ENCODE results near the gene CDC6.

Gene CDC6

DNA sequence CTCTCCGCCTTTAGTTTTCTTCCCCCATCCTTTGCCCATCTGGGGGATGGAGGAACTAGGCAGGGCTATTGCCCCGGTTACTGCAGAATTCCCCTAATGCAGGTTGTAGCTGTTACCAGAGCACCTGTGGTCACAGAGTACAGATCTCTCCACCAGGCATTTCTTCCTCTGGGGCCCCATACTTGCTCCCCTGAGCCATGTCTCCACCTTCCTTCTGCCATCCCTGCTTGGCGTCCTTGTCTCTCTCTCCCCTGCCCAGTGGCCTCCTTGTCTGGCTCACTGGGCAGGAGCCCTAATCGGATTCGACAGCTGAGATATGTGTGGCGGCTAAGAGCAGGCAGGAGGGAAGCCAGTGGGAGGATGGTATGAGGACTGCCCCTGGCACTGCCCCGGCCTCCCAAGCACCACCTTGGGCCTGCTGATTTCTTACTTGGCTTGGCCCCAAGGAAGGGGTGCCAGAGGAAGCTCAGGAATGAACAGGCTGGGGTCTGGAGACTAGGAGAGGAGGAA, 23.3 kb downstream of the CDC6 start:
- Histone ChIP-seq H3K4me3 (ENCODE audit: low read depth, low read length) (no peak overlapping the region), H3K36me3 (replicated peaks) (no peaks in the 10 kb centered on the region), H3K27me3 (replicated peaks) (no peaks in the 10 kb centered on the region), H3K27ac (no peak overlapping the region)
- TF ChIP-seq, protein P1, sequence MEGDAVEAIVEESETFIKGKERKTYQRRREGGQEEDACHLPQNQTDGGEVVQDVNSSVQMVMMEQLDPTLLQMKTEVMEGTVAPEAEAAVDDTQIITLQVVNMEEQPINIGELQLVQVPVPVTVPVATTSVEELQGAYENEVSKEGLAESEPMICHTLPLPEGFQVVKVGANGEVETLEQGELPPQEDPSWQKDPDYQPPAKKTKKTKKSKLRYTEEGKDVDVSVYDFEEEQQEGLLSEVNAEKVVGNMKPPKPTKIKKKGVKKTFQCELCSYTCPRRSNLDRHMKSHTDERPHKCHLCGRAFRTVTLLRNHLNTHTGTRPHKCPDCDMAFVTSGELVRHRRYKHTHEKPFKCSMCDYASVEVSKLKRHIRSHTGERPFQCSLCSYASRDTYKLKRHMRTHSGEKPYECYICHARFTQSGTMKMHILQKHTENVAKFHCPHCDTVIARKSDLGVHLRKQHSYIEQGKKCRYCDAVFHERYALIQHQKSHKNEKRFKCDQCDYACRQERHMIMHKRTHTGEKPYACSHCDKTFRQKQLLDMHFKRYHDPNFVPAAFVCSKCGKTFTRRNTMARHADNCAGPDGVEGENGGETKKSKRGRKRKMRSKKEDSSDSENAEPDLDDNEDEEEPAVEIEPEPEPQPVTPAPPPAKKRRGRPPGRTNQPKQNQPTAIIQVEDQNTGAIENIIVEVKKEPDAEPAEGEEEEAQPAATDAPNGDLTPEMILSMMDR (IDR thresholded peaks at IDR 0.05; ENCODE audit: low read depth, low read length, missing control alignments): no peak
- in situ Hi-C loops (cut with HindIII; ENCODE audit: low pct_ligation_motif_present, low sequenced_read_pairs): loop anchor here (25.0 kb wide), 1 partner anchor 226 kb away; no protein-coding TSS in a partner anchor
- DNase-seq: no peak

DNA sequence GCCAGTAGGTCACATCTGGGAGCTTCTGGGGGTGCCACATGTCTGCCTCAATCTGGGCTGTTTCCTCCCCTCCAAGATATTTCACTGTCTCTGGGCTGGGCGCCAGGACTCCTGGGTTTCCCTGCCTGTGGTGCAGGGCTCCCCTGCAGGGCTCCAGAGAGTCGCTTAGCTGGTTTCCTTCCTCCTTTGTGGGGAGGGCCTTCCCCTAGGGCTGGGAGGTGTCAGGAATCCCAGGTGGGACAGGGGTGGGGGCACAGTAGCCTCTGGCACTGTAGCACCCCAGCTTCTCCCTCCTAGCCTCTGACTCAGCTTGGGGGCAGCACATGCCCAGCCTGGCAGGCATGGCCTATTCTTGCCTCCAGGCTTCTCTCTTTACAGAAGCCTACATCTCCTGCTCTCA, 23.9 kb downstream of the CDC6 start:
- in situ Hi-C loops (cut with HindIII; ENCODE audit: low pct_ligation_motif_present, low sequenced_read_pairs): loop anchor here (25.0 kb wide), 1 partner anchor 226 kb away; no protein-coding TSS in a partner anchor
- H3K27me3 ChIP-seq (replicated peaks): no peaks in the 10 kb centered on the region
- no peak overlapping the region for H3K4me3 ChIP-seq (ENCODE audit: low read depth, low read length)
- TF ChIP-seq, protein P1 (IDR thresholded peaks at IDR 0.05; ENCODE audit: low read depth, low read length, missing control alignments): no peak
- DNase-seq: no peak
- no peak overlapping the region for H3K27ac ChIP-seq
- H3K36me3 ChIP-seq (replicated peaks): no peaks in the 10 kb centered on the region

GRCh38 chr17:40312131-40312731, 24.6 kb downstream of the CDC6 start:
- Histone ChIP-seq H3K27ac (no peak overlapping the region), H3K4me3 (ENCODE audit: low read depth, low read length) (no peak overlapping the region), H3K27me3 (replicated peaks) (no peaks in the 10 kb centered on the region), H3K36me3 (replicated peaks) (no peaks in the 10 kb centered on the region)
- in situ Hi-C loops (cut with HindIII; ENCODE audit: low pct_ligation_motif_present, low sequenced_read_pairs): loop anchor here (25.0 kb wide), 1 partner anchor 225 kb away; no protein-coding TSS in a partner anchor
- TF ChIP-seq, protein P1 (IDR thresholded peaks at IDR 0.05; ENCODE audit: low read depth, low read length, missing control alignments): no peak
- DNase-seq: no peak

GRCh38 chr17:40312893-40313667, 25.4 kb downstream of the CDC6 start:
- Histone ChIP-seq H3K4me3 (ENCODE audit: low read depth, low read length) (no peak overlapping the region), H3K36me3 (replicated peaks) (no peaks in the 10 kb centered on the region), H3K27ac (no peak overlapping the region), H3K27me3 (replicated peaks) (no peaks in the 10 kb centered on the region)
- TF ChIP-seq, protein P1 (IDR thresholded peaks at IDR 0.05; ENCODE audit: low read depth, low read length, missing control alignments): no peak
- no peak for DNase-seq
- in situ Hi-C loops (cut with HindIII; ENCODE audit: low pct_ligation_motif_present, low sequenced_read_pairs): loop anchor here (25.0 kb wide), 1 partner anchor 224 kb away; no protein-coding TSS in a partner anchor

GRCh38 chr17:40313668-40314583, 26.2 kb downstream of the CDC6 start:
- DNase-seq: no peak
- Histone ChIP-seq H3K27ac (no peak overlapping the region), H3K4me3 (ENCODE audit: low read depth, low read length) (no peak overlapping the region), H3K27me3 (replicated peaks) (no peaks in the 10 kb centered on the region), H3K36me3 (replicated peaks) (no peaks in the 10 kb centered on the region)
- in situ Hi-C loops (cut with HindIII; ENCODE audit: low pct_ligation_motif_present, low sequenced_read_pairs): loop anchor here (25.0 kb wide), 1 partner anchor 223 kb away; no protein-coding TSS in a partner anchor
- TF ChIP-seq, protein P1 (IDR thresholded peaks at IDR 0.05; ENCODE audit: low read depth, low read length, missing control alignments): no peak
